Gastrocnemius medialis (tissue), 4 donors: ENCODE data around the gene WFIKKN1. TPM values are rescaled to one million over a fixed set of nuclear protein-coding genes. Genes with fewer than 3 reads are reported as not detected.

Source experiments
- ATAC-seq, 2 donors: fragments of 150-250 bp; one replicate each; pipeline ENCODE4 v1.9.1; 2016
- DNase-seq, 2 donors: peaks; one replicate each; pipeline ENCODE4 v3.0.0-alpha.2; 2019
- H3K27ac ChIP-seq, 4 donors: fragments of 200-600 bp; sonication (generic); 1 replicate in 1 of 4; 2 replicates in 3 of 4; pipeline ENCODE4 v1.5.1; 2016 to 2018; ENCODE audit warnings: mild to moderate bottlenecking in 2 of 4, moderate library complexity in 1 of 4
- H3K27me3 ChIP-seq, 3 donors: fragments of 200-600 bp; sonication (generic) in 2 of 3; 1 replicate in 1 of 3; 2 replicates in 2 of 3; pipeline versions ENCODE4 v1.5.1 to v1.6.0; 2016 to 2019; ENCODE audit warnings: mild to moderate bottlenecking in 1 of 3, moderate library complexity in 1 of 3
- H3K36me3 ChIP-seq, 2 donors: fragments of 200-600 bp; sonication (generic) in 1 of 2; one replicate each; pipeline ENCODE4 v1.5.1; 2017 to 2018
- H3K4me1 ChIP-seq, 2 donors: fragments of 200-600 bp; sonication (generic) in 1 of 2; one replicate each; pipeline ENCODE4 v1.5.1; 2016 to 2017; ENCODE audit warnings: mild to moderate bottlenecking in 2 of 2
- H3K4me3 ChIP-seq, 4 donors: fragments of 200-600 bp; sonication (generic) in 3 of 4; 1 replicate in 1 of 4; 2 replicates in 3 of 4; pipeline ENCODE4 v1.5.1; 2016 to 2019; ENCODE audit warnings: mild to moderate bottlenecking in 2 of 4
- H3K9me3 ChIP-seq, 3 donors: fragments of 200-600 bp; sonication (generic) in 2 of 3; 1 replicate in 1 of 3; 2 replicates in 2 of 3; pipeline ENCODE4 v1.5.1; 2016 to 2019
- CTCF ChIP-seq, 5 experiments: fragments of 450-650 bp in 3 of 5; fragments of 200-600 bp in 2 of 5; sonication (generic) in 2 of 5; IDR thresholded peaks in 4 of 5; conservative IDR thresholded peaks in 1 of 5; 1 replicate in 4 of 5; 2 replicates in 1 of 5; pipeline ENCODE4 v1.5.1; 2016 to 2019; ENCODE audit warnings: antibody characterized with exemption in 5 of 5, mild to moderate bottlenecking in 3 of 5, moderate library complexity in 3 of 5
- POLR2A ChIP-seq, 2 donors: fragments of 450-650 bp; IDR thresholded peaks; one replicate each; pipeline ENCODE4 v1.6.1; 2017; ENCODE audit warnings: antibody characterized with exemption in 2 of 2, mild to moderate bottlenecking in 2 of 2, moderate library complexity in 2 of 2
- in situ Hi-C, 4 donors: fragments of 200-750 bp; cut with MboI; loops; one replicate each; pipeline versions ENCODE4 v1.15.0 to v1.8.0; 2017; ENCODE audit warnings: low sequenced_read_pairs in 4 of 4
- intact Hi-C: fragments of 100-400 bp; cut with DNase I; formaldehyde crosslinking; loops from one replicate; pipeline ENCODE4 v1.15.1; 2023; ENCODE audit warnings: low total_unique reads
- total RNA-seq, 4 donors: library from RNA; depleted of rRNA; stranded (reverse); fragments of >200 nt; gene quantifications; one replicate each; pipeline versions ENCODE4 v1.1.0 to v1.2.3, GENCODE V29; 2016

Gene WFIKKN1
- total RNA-seq, 4 donors from 2014 or later, result 0.12 to 3.2 (median 1.3) TPM

GRCh38 chr16:610513-611381, 20.0 kb upstream of the WFIKKN1 start:
- Histone ChIP-seq H3K4me3 (no peak overlapping the region), H3K27ac (peak overlapping the region in 2 of 4 donors; percentile 28 to 41), H3K9me3 (no peaks in the 10 kb centered on the region), H3K4me1 (peaks cover 11 to 13% of the 10 kb centered on the region in 2 donors), H3K27me3 (no peaks in the 10 kb centered on the region), H3K36me3 (no peaks in the 10 kb centered on the region)
- in situ Hi-C loops, result no loop called here
- intact Hi-C loops, result loop anchor here (2.0 kb wide), 1 partner anchor 32 kb away; no protein-coding TSS in a partner anchor
- TF ChIP-seq CTCF (IDR thresholded peaks at IDR 0.05 in 4 of 5, conservative IDR thresholded peaks at IDR 0.05 in 1 of 5), result peak; percentile 67 to 89 (median 80)
- TF ChIP-seq POLR2A (IDR thresholded peaks at IDR 0.05), result no peak
- peak; percentile 73 to 94 for ATAC-seq
- peak in 1 of 2 donors; percentile 65 for DNase-seq

- ATAC-seq (no peak), DNase-seq (no peak)
- Histone ChIP-seq H3K36me3 (no peaks in the 10 kb centered on the region), H3K4me1 (peaks cover under 1 to 6% of the 10 kb centered on the region in 2 donors), H3K4me3 (no peak overlapping the region), H3K9me3 (no peaks in the 10 kb centered on the region), H3K27ac (no peak overlapping the region), H3K27me3 (no peaks in the 10 kb centered on the region)
- no peak for TF ChIP-seq CTCF (IDR thresholded peaks at IDR 0.05 in 4 of 5, conservative IDR thresholded peaks at IDR 0.05 in 1 of 5)
- TF ChIP-seq POLR2A (IDR thresholded peaks at IDR 0.05), result no peak
- in situ Hi-C loops (no loop called here), intact Hi-C loops (no loop called here)
These were observed 15.7 kb upstream of the WFIKKN1 start for GRCh38 chr16:615122-615521.

- no peaks in the 10 kb centered on the region for H3K27me3 ChIP-seq
- no peaks in the 10 kb centered on the region for H3K9me3 ChIP-seq
- in situ Hi-C loops, result no loop called here
- DNase-seq (no peak), ATAC-seq (no peak)
- no peak for TF ChIP-seq CTCF (IDR thresholded peaks at IDR 0.05 in 4 of 5, conservative IDR thresholded peaks at IDR 0.05 in 1 of 5)
- no peak for TF ChIP-seq POLR2A (IDR thresholded peaks at IDR 0.05)
- no peak overlapping the region for H3K4me3 ChIP-seq
- no peaks in the 10 kb centered on the region for H3K36me3 ChIP-seq
- intact Hi-C loops, result no loop called here
- no peak overlapping the region for H3K27ac ChIP-seq
- H3K4me1 ChIP-seq, result no peaks in the 10 kb centered on the region
These were observed 13.8 kb upstream of the WFIKKN1 start for GRCh38 chr16:616733-617586.

GRCh38 chr16:617855-618254, 12.9 kb upstream of the WFIKKN1 start:
- no peak for DNase-seq
- intact Hi-C loops, result no loop called here

More at GRCh38 chr16:617855-618254, 12.9 kb upstream of the WFIKKN1 start:
- TF ChIP-seq CTCF (IDR thresholded peaks at IDR 0.05 in 4 of 5, conservative IDR thresholded peaks at IDR 0.05 in 1 of 5) (no peak), POLR2A (IDR thresholded peaks at IDR 0.05) (no peak)
- no peak for ATAC-seq
- H3K4me3 ChIP-seq, result no peak overlapping the region
- H3K9me3 ChIP-seq, result no peaks in the 10 kb centered on the region
- H3K4me1 ChIP-seq, result no peaks in the 10 kb centered on the region
- H3K27me3 ChIP-seq, result no peaks in the 10 kb centered on the region
- in situ Hi-C loops, result no loop called here
- H3K36me3 ChIP-seq, result no peaks in the 10 kb centered on the region
- no peak overlapping the region for H3K27ac ChIP-seq
